GM12878 (cell line): ENCODE results near the gene TRIM25. TPM values are rescaled to one million over a fixed set of nuclear protein-coding genes. Genes with fewer than 3 reads are reported as not detected.

Experiments used
- BCL3 ChIP-seq: IDR thresholded peaks from 2 replicates; pipeline ENCODE4 v1.6.1; 2011; ENCODE audit warnings: borderline replicate concordance, low read depth, mild to moderate bottlenecking, moderate library complexity, low read length; ENCODE audit not compliant: insufficient read depth, poor library complexity, severe bottlenecking
- EZH2 ChIP-seq: IDR thresholded peaks from 2 replicates; pipeline ENCODE4 v1.6.1; 2012; ENCODE audit warnings: low read depth, mild to moderate bottlenecking, control low read depth, inconsistent platforms, low read length, borderline replicate concordance; ENCODE audit not compliant: control insufficient read depth
- PAX5 ChIP-seq: IDR thresholded peaks from 2 replicates; pipeline ENCODE4 v1.6.1; 2011; ENCODE audit warnings: low read depth, low read length, borderline replicate concordance
- POLR2AphosphoS5 ChIP-seq: IDR thresholded peaks from 2 replicates; pipeline ENCODE4 v1.6.1; 2011; ENCODE audit warnings: mild to moderate bottlenecking, low read length, inconsistent platforms
- PRDM15 ChIP-seq: fragments of 450-650 bp; formaldehyde crosslinking; IDR thresholded peaks from 2 replicates; pipeline ENCODE4 v1.4.0; 2020; ENCODE audit warnings: mild to moderate bottlenecking, moderate library complexity
- REST ChIP-seq: IDR thresholded peaks from 2 replicates; pipeline ENCODE4 v1.6.1; 2012; ENCODE audit warnings: mild to moderate bottlenecking, low read depth, low read length
- SIN3A ChIP-seq: IDR thresholded peaks from 2 replicates; pipeline ENCODE4 v1.6.1; 2012; ENCODE audit warnings: low read depth, low read length, improper control_type of control experiment
- ZBTB11 ChIP-seq: fragments of 450-650 bp; formaldehyde crosslinking; IDR thresholded peaks from 2 replicates; pipeline ENCODE4 v1.5.0; 2022; ENCODE audit warnings: mild to moderate bottlenecking, missing genetic modification characterization
- ZNF217 ChIP-seq: fragments of 450-650 bp; IDR thresholded peaks from 2 replicates; pipeline ENCODE4 v1.6.1; 2017; ENCODE audit warnings: antibody characterized with exemption, mild to moderate bottlenecking
- polyA plus RNA-seq, 11 experiments: library from polyadenylated mRNA; depleted of rRNA in 4 of 11; unstranded in 6 of 11; stranded (reverse) in 5 of 11; fragments of >200 nt; fragmentation: Nextera tagmentation in 4 of 11; fragmentation: Illumina TruSeq in 1 of 11; extraction: Ambion mirVana in 4 of 11; extraction: Trizol in 1 of 11; gene quantifications; 1 replicate in 1 of 11; 2 replicates in 10 of 11; pipeline versions ENCODE4 v1.2.1 to v1.2.3, GENCODE V29; 2011 to 2016; ENCODE audit warnings: inconsistent platforms in 2 of 11, missing spikeins in 2 of 11, low read depth in 1 of 11
- total RNA-seq, 4 experiments: library from RNA; depleted of rRNA in 3 of 4; stranded (reverse); fragments of >200 nt in 3 of 4; fragmentation: Illumina TruSeq in 1 of 4; extraction: Trizol in 1 of 4; gene quantifications; 2 replicates each; pipeline versions ENCODE4 v1.2.1 to v1.2.3, GENCODE V29; 2013 to 2021

TRIM25 gene
- total and polyA plus RNA-seq, 10 of the 15 experiments (the other 5 are each of a cell fraction or from before 2014, with no cell fraction given): 10.5 to 123 (median 51.3) TPM

GRCh38 chr17:56842577-56842976 is 71.3 kb downstream of the TRIM25 start (continued):
- TF ChIP-seq PRDM15 (CRISPR knock-in tag) (no peak), ZNF217 (no peak), POLR2AphosphoS5 (no peak), SIN3A (no peak), REST (no peak), EZH2 (no peak), PAX5 (no peak), ZBTB11 (CRISPR knock-in tag) (no peak), BCL3 (no peak)
